ENCODE data around the gene SPIRE1.
"Not testable (repeated sequence)": the region's sequence is repeated elsewhere in the genome, so short reads cannot be mapped to it uniquely, and the experiment has no call there.

The SPIRE1 gene

DNA sequence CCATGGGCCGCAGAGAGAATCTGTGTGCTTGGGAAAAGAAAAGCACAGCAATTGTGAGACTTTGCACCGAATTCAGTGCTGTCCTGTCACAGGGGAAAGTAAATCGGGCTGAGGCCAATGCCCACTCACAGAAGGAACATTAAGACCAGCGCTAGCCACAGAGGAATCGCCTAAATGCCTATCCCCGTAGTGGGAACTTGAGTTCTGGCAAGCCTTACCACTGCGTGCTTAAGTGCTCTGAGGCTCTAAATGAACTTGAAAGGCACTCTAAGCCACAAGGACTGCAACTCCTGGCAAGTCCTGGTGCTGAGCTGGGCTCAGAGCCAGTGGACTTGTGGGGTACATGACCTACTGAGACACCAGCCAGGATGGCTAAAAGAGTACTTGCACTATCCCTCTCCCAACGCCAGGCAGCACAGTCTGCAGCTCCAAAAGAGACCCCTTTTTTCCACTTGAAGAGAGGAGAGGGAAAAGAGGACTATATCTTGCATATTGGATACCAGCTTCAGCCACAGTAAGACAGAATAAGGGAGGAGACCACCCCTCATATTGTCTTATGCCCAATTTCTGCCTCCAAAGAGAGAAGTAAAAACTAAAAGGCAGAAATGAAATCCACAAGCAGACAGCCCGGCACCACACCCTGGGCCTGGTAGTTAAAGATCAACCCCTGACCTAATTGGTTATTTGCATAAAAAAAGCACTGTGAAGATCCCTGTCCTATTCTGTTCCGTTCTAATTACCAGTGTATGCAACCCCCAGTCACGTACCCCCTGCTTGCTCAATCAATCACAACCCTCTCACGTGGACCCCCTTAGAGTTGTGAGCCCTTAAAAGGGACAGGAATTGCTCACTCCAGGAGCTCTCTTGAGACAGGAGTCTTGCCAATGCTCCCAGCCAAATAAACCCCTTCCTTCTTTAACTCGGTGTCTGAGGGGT, 105.7 kb downstream of the SPIRE1 start:
- not testable (repeated sequence) for DNase-seq

DNA sequence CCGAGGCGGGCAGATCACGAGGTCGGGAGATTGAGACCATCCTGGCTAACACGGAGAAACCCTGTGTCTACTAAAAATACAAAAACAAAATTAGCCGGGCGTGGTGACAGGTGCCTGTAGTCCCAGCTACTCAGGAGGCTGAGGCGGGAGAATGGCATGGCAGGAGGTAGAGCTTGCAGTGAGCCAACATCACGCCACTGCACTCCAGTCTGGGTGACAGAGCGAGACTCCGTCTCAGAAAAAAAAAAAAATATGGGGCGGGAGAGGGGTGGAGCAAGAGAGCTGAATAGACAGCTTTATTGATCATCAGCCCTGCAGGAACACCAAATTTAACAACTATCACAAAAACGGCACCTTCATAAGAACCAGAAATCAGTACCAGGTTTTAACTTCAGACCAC, 106.4 kb downstream of the SPIRE1 start:
- not testable (repeated sequence) for DNase-seq

DNA sequence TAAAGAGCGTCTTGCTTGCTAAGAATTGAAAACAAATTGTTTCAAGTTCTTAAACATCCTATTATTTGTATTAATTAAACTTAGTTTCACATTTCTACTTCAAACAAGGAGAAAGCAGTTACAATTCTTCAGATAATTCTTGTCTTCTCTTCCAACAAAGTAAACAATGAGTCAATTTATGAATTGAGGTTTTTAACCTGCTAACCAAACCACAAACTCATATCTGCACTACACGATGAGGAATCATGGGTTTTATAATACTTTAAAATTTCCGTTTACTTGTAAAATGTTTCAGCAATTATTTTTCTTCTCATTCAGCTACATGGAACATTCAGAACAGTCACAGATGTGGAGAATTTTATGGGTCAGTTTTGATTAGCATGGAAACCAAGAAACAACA, 114.2 kb downstream of the SPIRE1 start:
- no peak for DNase-seq

DNA sequence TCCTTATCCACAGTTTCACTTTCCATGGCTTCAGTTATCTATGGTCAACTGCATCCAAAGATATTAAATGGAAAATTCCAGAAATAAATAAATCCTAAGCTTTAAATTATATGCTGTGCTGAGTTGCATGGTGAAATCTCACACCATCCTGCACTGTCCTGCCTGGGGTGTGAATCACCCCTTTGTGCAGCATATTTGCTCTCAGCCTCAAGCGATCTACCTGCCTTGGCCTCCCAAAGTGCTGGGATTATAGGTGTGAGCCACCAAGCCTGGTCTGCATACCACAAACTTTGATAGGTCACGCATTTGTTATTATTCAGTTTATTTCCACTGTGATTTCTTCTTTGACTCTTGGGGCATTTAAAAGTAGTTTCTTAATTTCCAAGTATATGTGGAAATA, 117.2 kb downstream of the SPIRE1 start:
- DNase-seq: no peak

DNA sequence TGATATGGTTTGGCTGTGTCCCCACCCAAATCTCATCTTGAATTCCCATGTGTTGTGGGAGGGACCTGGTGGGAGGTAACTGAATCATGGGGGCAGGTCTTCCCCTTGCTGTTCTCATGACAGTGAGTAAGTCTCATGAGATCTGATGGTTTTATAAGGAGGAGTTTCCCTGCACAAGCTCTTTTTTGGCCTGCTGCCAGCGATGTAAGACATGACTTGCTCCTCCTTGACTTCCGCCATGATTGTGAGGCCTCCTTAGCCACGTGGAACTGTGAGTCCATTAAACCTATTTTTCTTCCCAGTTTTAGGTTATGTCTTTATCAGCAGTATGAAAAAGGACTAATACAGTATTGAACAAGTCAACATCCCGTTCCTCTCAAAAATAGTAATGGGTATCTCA, 118.7 kb downstream of the SPIRE1 start:
- DNase-seq: not testable (repeated sequence)

DNA sequence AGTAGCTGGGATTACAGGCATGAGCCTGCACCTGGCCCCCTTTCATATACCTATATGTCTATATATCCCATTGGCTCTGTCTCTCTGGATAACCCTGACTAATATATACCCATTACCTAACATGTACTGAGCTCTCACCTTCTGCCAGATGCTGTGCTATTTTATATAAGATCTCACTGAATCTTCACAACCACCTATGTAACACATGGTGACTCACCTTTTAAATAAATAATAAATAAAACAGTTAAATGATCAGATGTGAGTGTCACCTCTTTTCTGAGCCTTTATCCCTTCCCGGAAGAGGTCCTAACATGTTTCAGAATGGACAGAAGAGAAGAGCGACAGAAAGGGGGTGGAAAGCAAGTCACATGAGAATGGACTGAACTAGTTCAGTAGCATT, 123.1 kb downstream of the SPIRE1 start:
- DNase-seq: no peak

DNA sequence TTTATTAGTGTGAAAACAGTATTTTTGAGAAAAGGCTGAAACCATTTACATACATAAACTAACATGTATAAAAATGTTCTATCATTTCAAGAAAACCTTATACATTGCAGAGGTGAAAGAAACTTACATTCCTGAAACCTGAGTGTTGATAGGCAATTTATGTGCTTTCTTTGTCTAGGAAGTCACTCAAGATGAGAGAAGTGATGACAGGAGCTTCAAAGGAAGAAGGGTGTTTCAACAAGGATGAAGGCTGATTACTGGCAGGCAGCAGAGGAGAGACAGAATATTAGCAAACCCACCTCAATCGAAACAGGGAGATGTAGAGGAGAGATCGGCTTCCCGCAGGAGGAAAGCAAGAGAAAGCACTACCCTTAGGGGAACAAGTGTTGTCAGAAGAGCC, 125.2 kb downstream of the SPIRE1 start:
- DNase-seq: no peak

DNA sequence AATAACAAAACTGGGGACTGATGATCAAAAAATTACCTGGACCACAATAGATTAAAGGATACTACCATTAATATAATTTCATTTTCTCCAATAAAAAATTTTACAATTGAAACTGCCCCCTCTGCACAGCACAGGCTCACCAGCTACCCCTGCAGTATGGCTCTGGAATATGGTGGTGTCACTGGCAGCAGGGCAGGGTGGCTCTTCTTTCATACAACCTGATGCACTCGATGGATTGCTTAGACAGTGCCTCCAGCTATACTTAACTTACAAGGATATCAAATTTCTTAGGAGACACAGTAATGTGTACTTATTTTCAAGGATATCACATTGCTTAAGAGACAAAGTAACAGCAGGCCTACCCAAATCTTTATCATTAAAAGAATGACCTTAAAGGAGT, 126.2 kb downstream of the SPIRE1 start:
- DNase-seq: no peak

DNA sequence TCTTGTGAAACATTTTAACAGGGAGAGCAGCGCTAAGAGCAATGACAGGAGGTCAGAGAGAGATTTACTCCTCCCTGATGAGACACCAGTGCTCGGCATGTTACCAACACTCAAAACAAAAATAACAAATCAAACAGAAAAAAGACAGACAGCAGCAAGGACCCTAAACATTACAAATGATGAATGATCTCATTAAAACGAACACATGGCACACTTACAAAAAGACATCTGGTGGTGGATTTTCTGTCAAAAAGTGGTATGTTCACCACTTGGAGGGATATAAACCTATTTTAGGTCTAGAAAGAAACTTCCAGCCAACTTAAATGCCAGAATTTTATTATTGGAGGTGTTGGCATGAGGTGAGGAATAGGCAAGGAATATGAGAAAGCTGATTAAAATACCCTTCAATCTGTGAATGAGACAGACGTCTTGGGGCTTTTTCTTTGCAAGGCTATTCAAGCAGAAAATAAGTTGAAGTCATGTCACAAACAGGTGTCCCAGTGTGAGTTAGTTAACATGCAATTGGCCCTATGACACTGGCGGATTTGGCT, 137.4 kb downstream of the SPIRE1 start:
- DNase-seq: no peak

DNA sequence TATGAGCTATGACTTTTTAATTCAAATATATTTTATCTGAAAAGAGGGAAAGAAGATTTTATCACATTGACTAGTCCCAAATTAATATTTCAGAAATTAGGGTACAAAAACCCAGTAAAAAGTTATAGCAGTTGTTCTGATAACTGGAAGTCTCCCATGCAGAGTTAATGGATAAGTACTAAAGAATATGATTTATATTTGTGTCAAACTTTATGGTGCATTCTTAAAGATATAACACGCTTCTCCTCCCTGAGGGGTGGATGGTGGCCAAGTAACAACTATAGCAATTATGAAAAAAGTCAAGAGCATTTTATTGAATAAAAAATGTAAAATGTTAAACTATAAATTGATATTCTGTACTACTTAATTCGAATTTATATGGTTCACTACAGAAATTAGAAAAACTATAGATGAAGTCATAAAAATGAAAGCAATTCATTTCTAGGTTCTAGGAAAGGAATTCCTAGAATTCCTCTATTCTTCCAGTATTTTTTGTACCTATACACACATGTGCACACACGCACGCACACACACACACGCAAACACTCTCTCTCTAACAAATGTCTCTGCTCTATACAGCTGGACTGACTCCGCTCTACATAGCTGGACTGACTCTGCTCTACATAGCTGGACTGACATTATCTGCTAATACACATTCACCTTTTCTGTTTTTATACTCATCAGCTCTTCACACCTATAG, 138.9 kb downstream of the SPIRE1 start:
- no peak for DNase-seq

DNA sequence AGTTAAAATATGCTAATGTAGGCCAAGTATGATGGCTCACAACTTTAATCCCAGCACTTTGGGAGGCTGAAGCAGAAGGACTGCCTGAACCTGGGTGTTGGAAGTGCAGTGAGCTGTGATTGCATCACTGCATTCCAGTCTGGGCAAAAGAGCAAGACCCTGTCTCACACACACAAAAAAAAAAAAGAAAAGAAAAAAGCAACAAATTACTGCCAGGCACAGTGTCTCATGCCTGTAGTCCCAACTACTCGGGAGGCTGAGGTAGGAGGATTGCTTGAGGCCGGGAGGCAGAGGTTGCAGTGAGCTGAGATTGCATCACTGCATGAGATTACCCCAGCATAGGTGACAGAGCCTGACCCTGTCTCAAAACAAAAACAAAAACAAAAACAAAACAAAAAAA, 139.6 kb downstream of the SPIRE1 start:
- no peak for DNase-seq

DNA sequence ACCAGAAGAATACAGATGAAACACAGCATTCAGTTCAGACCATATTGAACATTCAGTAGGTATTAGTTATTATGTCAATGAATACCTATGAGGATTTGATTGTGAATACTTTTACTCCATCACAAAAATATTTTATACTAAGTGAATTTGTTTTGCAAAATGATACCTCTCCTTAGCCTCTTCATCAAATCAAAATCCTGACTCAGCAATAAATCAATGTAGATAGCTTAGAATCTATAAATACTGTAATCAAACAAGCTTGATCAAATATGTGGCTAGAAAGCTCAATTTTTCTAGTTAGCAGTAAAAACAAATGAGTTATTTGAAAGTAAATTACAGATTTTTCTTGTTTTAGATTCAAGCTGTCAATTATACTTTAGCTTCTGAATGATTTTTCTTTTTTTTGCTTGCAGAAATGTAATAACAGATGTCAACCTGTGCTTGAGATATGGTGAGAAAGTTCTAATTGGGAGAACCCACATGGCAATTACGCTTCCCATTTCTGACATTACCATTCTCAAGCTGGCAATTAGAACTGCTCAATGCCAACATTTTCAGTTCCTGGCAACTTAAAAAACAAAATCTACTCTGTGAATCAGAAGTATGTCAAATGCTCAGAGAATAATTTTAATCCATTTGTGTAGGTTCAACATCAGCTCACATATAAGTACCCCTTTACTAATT, 140.6 kb downstream of the SPIRE1 start:
- no peak for DNase-seq

DNA sequence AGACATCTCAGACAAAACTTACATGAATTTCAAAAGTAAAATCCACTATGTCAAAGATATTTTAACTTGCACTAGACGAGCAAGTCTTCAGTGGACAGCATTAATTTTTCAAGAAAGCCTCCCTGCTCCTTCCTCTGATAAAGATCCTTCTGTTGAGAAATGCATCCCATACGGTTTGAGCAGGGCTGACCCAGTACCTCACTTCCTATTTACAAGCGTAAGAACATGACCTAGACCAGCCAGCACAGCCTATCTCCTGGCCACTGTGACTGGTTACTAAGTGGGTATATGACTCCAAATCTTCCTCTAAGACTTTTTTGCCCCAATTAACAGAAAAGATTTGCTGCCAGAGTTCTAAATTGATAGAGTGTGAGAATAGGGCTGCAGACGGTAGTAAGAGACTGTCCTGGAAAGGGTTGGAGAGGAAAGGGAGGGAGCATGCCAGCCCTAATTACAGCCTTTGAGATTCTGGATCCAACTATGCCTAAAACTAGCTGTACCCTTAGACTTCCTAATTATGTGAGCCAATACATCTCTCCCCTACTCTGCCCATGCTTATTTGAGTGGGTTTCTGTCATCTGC, 141.8 kb downstream of the SPIRE1 start:
- DNase-seq: no peak

DNA sequence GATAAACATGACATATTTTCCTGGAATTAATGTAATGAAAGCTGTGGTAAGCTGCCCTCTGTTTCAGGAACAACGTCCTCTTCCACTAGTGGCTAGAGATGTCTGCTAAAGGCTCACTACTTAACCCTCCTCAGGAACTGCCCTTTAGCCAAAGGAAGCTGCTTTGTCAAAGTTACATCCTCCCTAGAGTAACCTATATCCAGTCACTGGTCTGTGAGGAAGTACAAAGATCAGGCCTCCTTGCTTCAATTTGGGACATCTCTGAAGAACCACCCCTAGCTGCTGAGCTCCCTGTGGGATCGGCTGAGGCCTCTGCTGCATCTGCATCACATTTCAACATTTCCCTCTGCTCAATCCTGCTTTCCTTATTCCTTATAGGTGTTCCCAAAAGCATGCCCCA, 142.4 kb downstream of the SPIRE1 start:
- no peak for DNase-seq

DNA sequence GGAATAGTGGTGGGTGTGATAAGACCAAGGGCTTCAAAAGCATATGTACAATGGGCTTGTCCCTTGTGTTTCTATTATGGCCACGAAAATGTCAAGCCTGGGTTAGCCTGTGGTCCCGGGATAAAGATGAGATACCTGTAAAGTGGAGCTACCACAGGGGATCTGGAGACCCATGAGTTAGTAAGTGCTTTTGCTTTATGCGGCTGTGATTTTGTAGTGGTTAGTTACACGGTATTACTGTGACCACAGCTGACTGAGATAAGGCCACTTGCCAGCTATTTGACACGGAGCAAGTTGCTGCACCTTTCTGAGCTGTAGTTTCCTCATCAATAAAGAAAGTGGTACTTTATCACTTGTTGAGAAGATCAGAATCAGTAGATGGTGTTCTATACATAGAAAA, 150.9 kb downstream of the SPIRE1 start:
- no peak for DNase-seq

DNA sequence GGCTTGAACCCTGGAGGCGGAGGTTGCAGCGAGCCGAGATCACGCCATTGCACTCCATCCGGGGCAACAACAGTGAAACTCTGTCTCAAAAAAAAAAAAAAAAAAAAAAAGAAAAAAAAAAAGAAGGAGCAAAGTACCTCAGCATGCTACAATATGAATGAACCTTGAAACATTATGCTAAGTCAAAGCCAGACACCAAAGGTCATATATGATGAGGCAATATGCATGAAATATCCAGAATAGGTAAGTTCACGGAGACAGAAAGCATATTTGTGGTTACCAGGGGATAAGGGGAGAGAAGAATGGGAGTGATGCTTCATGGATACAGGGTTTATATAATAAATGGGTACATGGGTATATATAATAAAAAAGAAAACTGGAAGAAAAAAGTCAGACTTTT, 156.9 kb downstream of the SPIRE1 start:
- no peak for DNase-seq

DNA sequence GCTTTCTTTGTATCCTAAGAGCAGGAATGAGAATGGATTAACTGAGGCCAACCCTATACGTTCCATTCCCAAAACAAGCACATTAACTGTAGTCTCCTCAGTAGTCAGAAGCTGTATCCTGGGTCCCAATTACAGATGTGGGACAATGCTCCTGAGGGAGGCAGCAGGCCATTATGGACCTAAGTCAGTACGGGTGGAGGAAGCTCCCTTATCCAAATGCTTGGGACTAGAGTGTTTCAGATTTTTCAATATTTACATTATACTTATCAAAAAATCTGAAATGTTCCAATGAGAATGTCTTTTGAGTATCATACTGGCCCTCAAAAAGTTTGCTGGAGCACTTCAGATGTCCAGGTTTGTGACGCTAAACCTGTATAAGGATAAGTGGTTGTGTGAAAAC, 160.1 kb downstream of the SPIRE1 start:
- no peak for DNase-seq

DNA sequence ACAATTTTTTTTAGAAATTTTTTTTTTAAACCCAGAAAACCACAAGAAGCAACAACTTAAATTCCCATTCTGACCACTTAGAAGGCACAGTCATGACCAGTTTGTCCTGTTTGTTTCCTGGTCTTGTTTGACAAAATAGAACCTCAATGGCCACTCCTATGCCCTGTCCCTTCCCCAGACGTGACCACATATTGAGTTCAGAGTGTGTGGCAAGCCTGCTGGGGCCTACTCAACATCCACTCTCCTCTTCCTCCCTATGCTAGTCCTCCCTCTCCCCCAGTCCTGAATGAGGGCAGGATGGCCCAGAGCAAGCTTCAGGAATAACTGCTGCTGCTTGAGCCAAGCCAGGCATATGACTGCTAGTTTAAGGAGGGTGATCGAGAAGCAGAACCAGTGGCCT, 160.6 kb downstream of the SPIRE1 start:
- DNase-seq: no peak

DNA sequence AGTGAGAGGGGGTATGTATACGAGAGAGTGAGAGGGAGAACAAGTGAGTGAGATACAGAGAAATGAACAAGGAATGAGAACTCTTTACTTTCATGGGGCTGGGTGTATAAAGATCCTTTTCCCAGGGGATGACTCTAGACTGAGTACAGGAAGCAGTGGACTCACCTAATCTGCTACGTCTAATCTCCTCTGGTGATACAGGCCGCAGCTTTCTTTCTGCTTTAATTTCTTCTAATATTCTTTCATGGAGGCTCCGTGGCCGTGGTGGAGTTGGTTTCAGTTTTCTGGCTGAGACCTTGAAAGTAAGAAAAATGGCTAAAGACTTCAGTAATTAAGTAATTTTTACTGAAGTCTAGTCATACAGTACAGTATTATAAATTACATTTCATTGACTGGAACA, 165.0 kb downstream of the SPIRE1 start:
- DNase-seq: no peak

DNA sequence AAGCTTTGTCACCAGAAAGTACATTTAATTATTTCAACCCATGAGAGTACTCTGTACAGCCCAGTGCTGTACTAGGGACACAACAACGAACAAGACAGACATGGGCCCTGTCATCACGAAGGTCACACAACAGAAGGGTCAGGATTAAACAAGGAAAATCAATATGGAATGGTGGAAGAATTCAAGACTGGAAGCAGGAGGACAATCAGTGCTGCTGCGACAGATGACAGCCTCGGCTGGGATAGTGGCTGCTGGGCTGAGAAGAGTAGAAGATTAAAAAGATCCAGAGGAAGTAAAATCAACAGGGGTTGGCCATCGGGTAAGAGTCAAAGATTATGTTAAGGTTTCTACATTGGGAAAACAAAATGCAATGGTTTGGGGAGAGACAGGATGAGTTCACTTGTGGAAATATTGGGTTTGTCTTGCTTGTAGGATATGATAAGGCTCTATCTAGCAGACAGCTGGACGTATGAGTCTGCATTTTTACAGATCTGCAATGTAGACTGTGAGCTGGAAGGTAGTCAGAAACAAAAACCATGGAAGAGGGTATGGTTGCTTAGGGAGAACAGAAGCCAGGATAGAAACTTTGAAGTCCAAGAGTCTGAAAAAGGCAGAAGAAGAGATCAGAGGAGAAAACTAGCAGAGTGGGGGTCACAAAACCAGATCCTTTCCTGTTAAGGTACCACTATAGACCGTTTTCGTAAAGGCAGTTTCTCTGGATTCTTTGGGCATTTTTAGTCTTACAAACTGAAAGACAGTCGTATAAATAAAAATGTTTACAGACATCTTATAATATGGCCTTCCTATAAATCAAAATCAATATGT, 166.1 kb downstream of the SPIRE1 start:
- no peak for DNase-seq

DNA sequence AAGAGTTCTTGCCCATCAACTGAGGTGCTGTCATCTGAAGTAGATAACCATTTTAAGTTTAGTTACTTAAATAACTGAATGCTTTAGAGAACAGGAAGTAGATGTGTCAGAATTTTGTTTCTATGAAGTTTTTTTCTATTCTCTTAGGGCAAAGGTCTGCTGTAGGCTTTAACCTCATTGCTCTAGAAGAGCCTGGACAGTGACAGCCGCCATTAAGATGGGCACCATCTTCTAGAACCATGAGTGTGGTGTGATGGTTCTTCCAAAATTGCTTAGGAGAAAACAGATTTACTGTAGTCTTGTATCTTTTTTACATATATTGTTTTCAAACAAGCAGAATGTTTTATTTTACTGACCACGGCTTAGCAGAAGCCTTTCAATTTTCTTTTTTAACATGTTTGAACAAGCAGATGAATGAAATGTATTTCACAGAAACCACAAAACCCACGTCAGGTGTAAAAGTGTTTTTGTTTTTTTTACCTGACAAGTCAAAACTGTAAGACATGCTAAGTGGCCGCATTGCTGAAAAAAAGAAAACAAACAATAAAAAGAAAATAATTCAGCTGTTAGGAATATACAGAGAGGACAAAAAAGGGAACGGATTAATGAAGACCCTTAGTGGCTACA, 172.3 kb downstream of the SPIRE1 start:
- DNase-seq: no peak

DNA sequence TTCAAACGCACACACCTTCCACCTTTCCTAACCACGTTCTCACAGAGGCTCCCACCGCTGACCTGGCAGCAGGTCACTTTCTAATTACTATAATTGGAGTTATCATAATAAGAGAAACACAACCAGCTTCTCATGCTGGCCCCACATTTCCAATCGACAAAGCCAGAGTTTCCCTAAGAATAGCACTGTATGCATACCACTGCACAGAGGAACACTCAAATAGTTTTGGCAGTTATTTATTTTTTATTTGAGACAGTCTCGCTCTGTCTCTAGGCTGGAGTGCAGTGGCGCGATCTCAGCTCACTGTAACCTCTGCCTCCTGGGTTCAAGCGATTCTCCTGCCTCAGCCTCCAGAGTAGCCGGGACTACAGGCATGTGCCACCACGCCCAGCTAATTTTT, 176.0 kb downstream of the SPIRE1 start:
- DNase-seq: not testable (repeated sequence)
